ENCODE data around the gene AZIN2.

Gene AZIN2

DNA sequence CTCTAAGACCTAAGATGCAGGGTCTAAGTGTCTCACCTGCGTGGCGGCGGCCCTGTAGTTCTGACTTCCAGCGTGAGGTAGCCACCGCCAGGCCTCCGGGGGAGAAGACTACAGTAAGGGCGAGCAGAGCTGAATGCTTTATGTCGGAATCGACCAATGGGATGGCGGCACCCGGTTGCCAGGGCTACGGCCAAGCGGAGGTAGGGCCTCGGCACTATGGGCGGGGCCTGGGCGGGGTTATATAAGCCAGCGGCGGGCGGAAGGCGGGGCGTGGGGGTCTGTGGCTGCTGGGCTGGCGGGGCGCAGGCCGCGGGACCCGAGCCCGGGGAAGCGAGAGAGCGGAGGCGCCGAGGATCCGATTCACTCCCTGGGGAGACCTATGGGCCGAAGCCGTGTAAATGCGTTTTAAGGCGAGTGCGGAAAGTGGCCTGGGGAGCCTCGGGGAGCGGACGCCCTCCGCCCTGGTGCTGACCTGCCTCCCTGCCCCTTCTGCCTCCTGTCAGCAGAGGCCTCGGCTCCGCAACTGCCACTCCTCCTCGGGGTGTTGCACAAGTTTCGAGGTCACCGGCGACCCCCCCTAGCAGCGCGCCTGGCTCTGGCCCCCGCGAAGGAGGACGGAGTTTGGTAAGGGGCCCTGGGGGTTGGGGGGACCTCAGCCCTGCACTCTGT is at the start of gene AZIN2:
TSS of gene AZIN2 (plus strand) at position 269 of the 669 bp plus-strand sequence. CDS start 1,097 bp downstream, outside the sequence.
- no peak within 1 kb of the TSS for H3K27ac ChIP-seq (ENCODE audit: low read length)
- no peaks in the 10 kb centered on the region for H3K9me3 ChIP-seq (ENCODE audit: insufficient read depth, low read length)
- peak within 1 kb of the TSS; percentile 96 for H3K4me3 ChIP-seq (ENCODE audit: low read length)
- H3K36me3 ChIP-seq (replicated peaks; ENCODE audit: low read depth, low read length) = no peaks in the 10 kb centered on the region
- TF ChIP-seq, protein P1, sequence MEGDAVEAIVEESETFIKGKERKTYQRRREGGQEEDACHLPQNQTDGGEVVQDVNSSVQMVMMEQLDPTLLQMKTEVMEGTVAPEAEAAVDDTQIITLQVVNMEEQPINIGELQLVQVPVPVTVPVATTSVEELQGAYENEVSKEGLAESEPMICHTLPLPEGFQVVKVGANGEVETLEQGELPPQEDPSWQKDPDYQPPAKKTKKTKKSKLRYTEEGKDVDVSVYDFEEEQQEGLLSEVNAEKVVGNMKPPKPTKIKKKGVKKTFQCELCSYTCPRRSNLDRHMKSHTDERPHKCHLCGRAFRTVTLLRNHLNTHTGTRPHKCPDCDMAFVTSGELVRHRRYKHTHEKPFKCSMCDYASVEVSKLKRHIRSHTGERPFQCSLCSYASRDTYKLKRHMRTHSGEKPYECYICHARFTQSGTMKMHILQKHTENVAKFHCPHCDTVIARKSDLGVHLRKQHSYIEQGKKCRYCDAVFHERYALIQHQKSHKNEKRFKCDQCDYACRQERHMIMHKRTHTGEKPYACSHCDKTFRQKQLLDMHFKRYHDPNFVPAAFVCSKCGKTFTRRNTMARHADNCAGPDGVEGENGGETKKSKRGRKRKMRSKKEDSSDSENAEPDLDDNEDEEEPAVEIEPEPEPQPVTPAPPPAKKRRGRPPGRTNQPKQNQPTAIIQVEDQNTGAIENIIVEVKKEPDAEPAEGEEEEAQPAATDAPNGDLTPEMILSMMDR (IDR thresholded peaks at IDR 0.05; ENCODE audit: low read depth, low read length) = no peak
- no peak for TF ChIP-seq EZH2phosphoT487 (IDR thresholded peaks at IDR 0.05; ENCODE audit: low read depth)
- H4K20me1 ChIP-seq (ENCODE audit: insufficient read depth, low read length) = no peaks in the 10 kb centered on the region
- H3K4me1 ChIP-seq (ENCODE audit: low read length) = peaks cover 12% of the 10 kb centered on the region
- H3K79me2 ChIP-seq (ENCODE audit: low read length) = no peaks in the 10 kb centered on the region
- peaks cover 11% of the 10 kb centered on the region; the same call in 1 of the 2 replicates for H3K27me3 ChIP-seq (ENCODE audit: low read depth, low read length)
- H2AFZ ChIP-seq (ENCODE audit: low read depth, low read length) = peak within 1 kb of the TSS; percentile 94; the same call in 1 of the 2 replicates
- H3K9ac ChIP-seq (ENCODE audit: low read length) = peak within 1 kb of the TSS; percentile 59
- H3K4me2 ChIP-seq (ENCODE audit: low read length) = peak within 1 kb of the TSS; percentile 98

GRCh38 chr1:33031506-33031905 is 49.4 kb upstream of the AZIN2 start:
- Histone ChIP-seq H3K4me1 (ENCODE audit: low read length) (peaks cover 8% of the 10 kb centered on the region), H3K4me2 (ENCODE audit: low read length) (no peak overlapping the region), H3K27me3 (ENCODE audit: low read depth, low read length) (no peaks in the 10 kb centered on the region), H2AFZ (ENCODE audit: low read depth, low read length) (no peak overlapping the region), H4K20me1 (ENCODE audit: insufficient read depth, low read length) (peaks cover 30% of the 10 kb centered on the region), H3K36me3 (replicated peaks; ENCODE audit: low read depth, low read length) (peaks cover 29% of the 10 kb centered on the region), H3K79me2 (ENCODE audit: low read length) (peaks cover 100% of the 10 kb centered on the region), H3K27ac (ENCODE audit: low read length) (no peak overlapping the region), H3K9ac (ENCODE audit: low read length) (no peak overlapping the region), H3K4me3 (ENCODE audit: low read length) (no peak overlapping the region), H3K9me3 (ENCODE audit: insufficient read depth, low read length) (no peaks in the 10 kb centered on the region)
- TF ChIP-seq EZH2phosphoT487 (IDR thresholded peaks at IDR 0.05; ENCODE audit: low read depth) = no peak
- TF ChIP-seq, protein P1 (IDR thresholded peaks at IDR 0.05; ENCODE audit: low read depth, low read length) = no peak

DNA sequence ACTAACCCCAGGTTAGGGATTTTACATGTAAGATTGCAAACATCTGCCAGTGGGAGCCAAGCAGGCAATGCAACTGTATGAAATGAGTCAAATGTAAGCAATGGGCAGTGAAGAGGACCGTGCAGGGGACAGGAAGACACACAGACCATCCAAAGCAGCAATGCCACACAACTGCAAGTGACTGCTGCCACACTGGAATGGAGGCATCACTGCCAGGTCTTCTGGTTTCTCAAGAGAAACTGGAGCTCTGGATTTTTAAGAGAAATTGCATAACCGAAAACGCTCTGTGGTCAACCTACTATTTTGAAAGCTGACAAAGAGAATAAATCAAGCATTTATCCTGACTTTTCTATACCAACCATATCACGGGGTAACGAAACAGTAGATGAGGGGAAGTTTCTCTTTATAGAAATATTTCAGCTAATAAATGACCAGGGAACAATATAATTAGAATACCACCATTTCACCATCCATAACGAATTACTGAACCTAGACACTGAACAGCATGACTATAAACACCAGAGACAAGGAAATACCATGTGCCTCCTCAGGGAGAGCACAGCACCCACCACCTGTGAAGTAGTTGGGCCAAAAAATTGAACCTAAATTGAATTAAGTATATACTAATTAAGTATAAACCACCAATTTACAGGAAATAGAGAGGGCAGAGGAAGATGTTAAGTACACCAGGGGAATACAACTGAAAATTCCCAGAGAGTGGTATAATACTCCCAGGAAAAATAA is 48.7 kb upstream of the AZIN2 start:
- Histone ChIP-seq H3K27me3 (ENCODE audit: low read depth, low read length) (no peaks in the 10 kb centered on the region), H3K4me3 (ENCODE audit: low read length) (no peak overlapping the region), H3K4me1 (ENCODE audit: low read length) (peaks cover 12% of the 10 kb centered on the region), H3K9ac (ENCODE audit: low read length) (no peak overlapping the region), H3K36me3 (replicated peaks; ENCODE audit: low read depth, low read length) (peaks cover 29% of the 10 kb centered on the region), H3K27ac (ENCODE audit: low read length) (no peak overlapping the region), H2AFZ (ENCODE audit: low read depth, low read length) (no peak overlapping the region), H3K4me2 (ENCODE audit: low read length) (no peak overlapping the region), H4K20me1 (ENCODE audit: insufficient read depth, low read length) (peaks cover 30% of the 10 kb centered on the region), H3K79me2 (ENCODE audit: low read length) (peaks cover 94% of the 10 kb centered on the region), H3K9me3 (ENCODE audit: insufficient read depth, low read length) (no peaks in the 10 kb centered on the region)
- TF ChIP-seq EZH2phosphoT487 (IDR thresholded peaks at IDR 0.05; ENCODE audit: low read depth) = no peak
- TF ChIP-seq, protein P1 (IDR thresholded peaks at IDR 0.05; ENCODE audit: low read depth, low read length) = no peak

DNA sequence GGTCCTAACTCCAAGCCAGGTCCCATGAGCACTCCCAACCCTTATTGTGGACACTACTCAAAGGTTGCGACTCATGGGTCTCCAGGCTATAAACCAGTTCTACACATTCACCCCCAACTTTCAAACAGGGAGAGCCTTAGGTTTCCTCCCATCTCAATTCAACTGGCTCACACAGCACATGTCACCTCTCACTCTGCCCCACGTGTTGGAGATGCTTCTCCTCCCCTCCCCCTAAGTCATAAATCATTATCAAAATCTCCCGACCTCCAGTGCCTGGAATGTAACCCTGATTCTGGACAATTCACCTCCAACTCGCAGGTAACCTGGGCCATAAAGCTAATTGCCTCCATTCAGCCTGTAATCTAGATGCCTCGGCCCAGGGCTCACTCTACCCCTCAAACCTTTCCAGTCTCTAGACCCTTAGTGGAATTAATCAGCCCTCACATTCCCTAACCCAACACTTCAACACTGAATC is 44.9 kb upstream of the AZIN2 start:
- Histone ChIP-seq H3K4me1 (ENCODE audit: low read length) (peaks cover 12% of the 10 kb centered on the region), H3K4me3 (ENCODE audit: low read length) (peak overlapping the region; percentile 93), H3K27me3 (ENCODE audit: low read depth, low read length) (no peaks in the 10 kb centered on the region), H3K36me3 (replicated peaks; ENCODE audit: low read depth, low read length) (peaks cover 18% of the 10 kb centered on the region), H2AFZ (ENCODE audit: low read depth, low read length) (no peak overlapping the region), H4K20me1 (ENCODE audit: insufficient read depth, low read length) (peaks cover 15% of the 10 kb centered on the region), H3K79me2 (ENCODE audit: low read length) (peaks cover 56% of the 10 kb centered on the region), H3K27ac (ENCODE audit: low read length) (peak overlapping the region; percentile 21), H3K9me3 (ENCODE audit: insufficient read depth, low read length) (no peaks in the 10 kb centered on the region), H3K4me2 (ENCODE audit: low read length) (peak overlapping the region; percentile 90), H3K9ac (ENCODE audit: low read length) (peak overlapping the region; percentile 87)
- TF ChIP-seq, protein P1 (IDR thresholded peaks at IDR 0.05; ENCODE audit: low read depth, low read length) = no peak
- no peak for TF ChIP-seq EZH2phosphoT487 (IDR thresholded peaks at IDR 0.05; ENCODE audit: low read depth)
